Mesenchymal stem cell (in vitro differentiated cells and primary cell): ENCODE results near the gene OR10AD1.

Experiments
- DNase-seq: peaks from one replicate; pipeline ENCODE4 v3.0.0-alpha.2; 2013
- H2AFZ ChIP-seq: one replicate; pipeline ENCODE4 v1.6.1; 2013; ENCODE audit warnings: low read depth, mild to moderate bottlenecking, control low read depth, inconsistent platforms, low read length, moderate library complexity
- H2AK5ac ChIP-seq: 2 replicates; pipeline ENCODE4 v1.6.1; 2013; ENCODE audit warnings: low read length, moderate library complexity, mild to moderate bottlenecking, inconsistent platforms; ENCODE audit not compliant: severe bottlenecking
- H2BK120ac ChIP-seq: one replicate; pipeline ENCODE4 v1.6.1; 2013; ENCODE audit warnings: low read depth, mild to moderate bottlenecking, inconsistent platforms, low read length, moderate library complexity
- H2BK12ac ChIP-seq, 2 experiments: one replicate each; pipeline ENCODE4 v1.6.1; 2013; ENCODE audit warnings: inconsistent platforms in 2 of 2, low read length in 2 of 2, mild to moderate bottlenecking in 2 of 2, moderate library complexity in 2 of 2, control low read depth in 1 of 2
- H2BK15ac ChIP-seq: one replicate; pipeline ENCODE4 v1.6.1; 2013; ENCODE audit warnings: mild to moderate bottlenecking, low read depth, inconsistent platforms; ENCODE audit not compliant: poor library complexity, severe bottlenecking
- H2BK5ac ChIP-seq: 2 replicates; pipeline ENCODE4 v1.6.1; 2013; ENCODE audit warnings: low read depth, mild to moderate bottlenecking, low read length, control low read depth, inconsistent platforms; ENCODE audit not compliant: poor library complexity, severe bottlenecking
- H3K14ac ChIP-seq, 2 experiments: one replicate each; pipeline ENCODE4 v1.6.1; 2013; ENCODE audit warnings: inconsistent platforms in 2 of 2, low read length in 2 of 2, control low read depth in 1 of 2, mild to moderate bottlenecking in 1 of 2, moderate library complexity in 1 of 2
- H3K18ac ChIP-seq, 2 experiments: one replicate each; pipeline ENCODE4 v1.6.1; 2013; ENCODE audit warnings: inconsistent platforms in 2 of 2, low read length in 2 of 2, control low read depth in 1 of 2, low read depth in 1 of 2, mild to moderate bottlenecking in 1 of 2
- H3K23ac ChIP-seq, 2 experiments: one replicate each; pipeline ENCODE4 v1.6.1; 2013; ENCODE audit warnings: inconsistent platforms in 2 of 2, low read length in 2 of 2, mild to moderate bottlenecking in 2 of 2, moderate library complexity in 2 of 2, control low read depth in 1 of 2
- H3K27ac ChIP-seq: 2 replicates; pipeline ENCODE4 v1.5.1; 2013; ENCODE audit warnings: mild to moderate bottlenecking, moderate library complexity, low read length, control low read depth, inconsistent platforms; ENCODE audit not compliant: poor library complexity, severe bottlenecking
- H3K27me3 ChIP-seq, 2 experiments: 2 replicates each; pipeline versions ENCODE4 v1.6.1 to v1.7.0; 2013; ENCODE audit warnings: low read length in 2 of 2, mild to moderate bottlenecking in 2 of 2, moderate library complexity in 2 of 2, control low read depth in 1 of 2, inconsistent platforms in 1 of 2; ENCODE audit not compliant: control insufficient read depth in 1 of 2, insufficient read depth in 1 of 2
- H3K36me3 ChIP-seq, 2 experiments: 2 replicates each; pipeline versions ENCODE4 v1.6.1 to v1.7.0; 2013; ENCODE audit warnings: low read length in 2 of 2, control low read depth in 1 of 2, inconsistent platforms in 1 of 2, low read depth in 1 of 2, mild to moderate bottlenecking in 1 of 2; ENCODE audit not compliant: insufficient read depth in 2 of 2, control insufficient read depth in 1 of 2
- H3K4ac ChIP-seq, 2 experiments: one replicate each; pipeline ENCODE4 v1.6.1; 2013; ENCODE audit warnings: inconsistent platforms in 2 of 2, low read length in 2 of 2, mild to moderate bottlenecking in 2 of 2, moderate library complexity in 2 of 2, control low read depth in 1 of 2, low read depth in 1 of 2
- H3K4me1 ChIP-seq: 2 replicates; pipeline ENCODE4 v1.6.1; 2013; ENCODE audit warnings: low read depth, low read length, control low read depth; ENCODE audit not compliant: control insufficient read depth, insufficient read depth
- H3K4me2 ChIP-seq: 2 replicates; pipeline ENCODE4 v1.6.1; 2013; ENCODE audit warnings: low read length, mild to moderate bottlenecking, inconsistent platforms; ENCODE audit not compliant: poor library complexity, severe bottlenecking
- H3K4me3 ChIP-seq, 2 experiments: 2 replicates each; pipeline versions ENCODE4 v1.5.1 to v1.7.0; 2013; ENCODE audit warnings: low read length in 2 of 2, mild to moderate bottlenecking in 2 of 2, control low read depth in 1 of 2, low read depth in 1 of 2; ENCODE audit not compliant: insufficient read depth in 1 of 2
- H3K79me1 ChIP-seq: replicated peaks from 2 replicates; pipeline ENCODE4 v1.6.1; 2013; ENCODE audit warnings: mild to moderate bottlenecking, control low read depth, low read length, inconsistent platforms; ENCODE audit not compliant: poor library complexity, severe bottlenecking
- H3K9ac ChIP-seq: 2 replicates; pipeline ENCODE4 v1.7.0; 2013; ENCODE audit warnings: mild to moderate bottlenecking, low read length, moderate library complexity
- H3K9me3 ChIP-seq: 2 replicates; pipeline ENCODE4 v1.7.0; 2013; ENCODE audit warnings: mild to moderate bottlenecking, low read length; ENCODE audit not compliant: control insufficient read depth
- H4K8ac ChIP-seq: one replicate; pipeline ENCODE4 v1.6.1; 2013; ENCODE audit warnings: inconsistent platforms, mild to moderate bottlenecking, low read length, moderate library complexity
- H4K91ac ChIP-seq: one replicate; pipeline ENCODE4 v1.6.1; 2013; ENCODE audit warnings: mild to moderate bottlenecking, low read length, inconsistent platforms
- WGBS: methylation state at CpG from one replicate; pipeline ENCODE4 v1.1.7; 2013; ENCODE audit warnings: mixed read lengths; 5-methylcytosine and 5-hydroxymethylcytosine counted together

The OR10AD1 gene

GRCh38 chr12:48179466-48179865 is 23.6 kb downstream of the OR10AD1 start:
- 100% methylated on average over 1 of the region's 1 CpG for WGBS
- no peak overlapping the region for H4K8ac ChIP-seq
- H3K36me3 ChIP-seq: no peaks in the 10 kb centered on the region

GRCh38 chr12:48177982-48178381 is 25.1 kb downstream of the OR10AD1 start:
- H3K4me3 ChIP-seq: no peak overlapping the region
- no peak overlapping the region for H4K8ac ChIP-seq
- no peak overlapping the region for H3K4ac ChIP-seq
- H2AFZ ChIP-seq: no peak overlapping the region
- no peak overlapping the region for H2AK5ac ChIP-seq
- H2BK12ac ChIP-seq: no peak overlapping the region
- peaks cover 52 to 62% of the 10 kb centered on the region in 2 experiments for H3K27me3 ChIP-seq
- H2BK120ac ChIP-seq: no peak overlapping the region
- no peaks in the 10 kb centered on the region for H3K79me1 ChIP-seq
- no peak overlapping the region for H3K9ac ChIP-seq
- no peaks in the 10 kb centered on the region for H3K9me3 ChIP-seq
- no peak overlapping the region for H2BK15ac ChIP-seq
- WGBS: 58% methylated on average over 4 of the region's 4 CpGs
- no peak overlapping the region for H2BK5ac ChIP-seq
- H3K14ac ChIP-seq: no peak overlapping the region
- H3K4me2 ChIP-seq: no peak overlapping the region
- no peak for DNase-seq
- peaks cover under 1% of the 10 kb centered on the region for H3K4me1 ChIP-seq
- no peaks in the 10 kb centered on the region for H3K36me3 ChIP-seq
- no peak overlapping the region for H4K91ac ChIP-seq
- H3K27ac ChIP-seq: no peak overlapping the region
- no peak overlapping the region for H3K23ac ChIP-seq
- no peak overlapping the region for H3K18ac ChIP-seq

More at GRCh38 chr12:48179466-48179865, 23.6 kb downstream of the OR10AD1 start:
- no peak overlapping the region for H2BK120ac ChIP-seq
- H3K9me3 ChIP-seq: no peaks in the 10 kb centered on the region
- DNase-seq: no peak
- H3K27ac ChIP-seq: no peak overlapping the region
- no peak overlapping the region for H3K4me3 ChIP-seq
- H3K79me1 ChIP-seq: no peaks in the 10 kb centered on the region
- H3K4me1 ChIP-seq: peaks cover 12% of the 10 kb centered on the region
- H2AK5ac ChIP-seq: no peak overlapping the region
- no peak overlapping the region for H3K18ac ChIP-seq
- H2BK5ac ChIP-seq: no peak overlapping the region
- no peak overlapping the region for H3K23ac ChIP-seq
- H3K4ac ChIP-seq: no peak overlapping the region
- no peak overlapping the region for H3K4me2 ChIP-seq
- no peak overlapping the region for H2AFZ ChIP-seq
- no peak overlapping the region for H2BK15ac ChIP-seq
- peaks cover 62 to 72% of the 10 kb centered on the region in 2 experiments for H3K27me3 ChIP-seq
- no peak overlapping the region for H4K91ac ChIP-seq
- H3K14ac ChIP-seq: no peak overlapping the region
- no peak overlapping the region for H2BK12ac ChIP-seq
- H3K9ac ChIP-seq: no peak overlapping the region

DNA sequence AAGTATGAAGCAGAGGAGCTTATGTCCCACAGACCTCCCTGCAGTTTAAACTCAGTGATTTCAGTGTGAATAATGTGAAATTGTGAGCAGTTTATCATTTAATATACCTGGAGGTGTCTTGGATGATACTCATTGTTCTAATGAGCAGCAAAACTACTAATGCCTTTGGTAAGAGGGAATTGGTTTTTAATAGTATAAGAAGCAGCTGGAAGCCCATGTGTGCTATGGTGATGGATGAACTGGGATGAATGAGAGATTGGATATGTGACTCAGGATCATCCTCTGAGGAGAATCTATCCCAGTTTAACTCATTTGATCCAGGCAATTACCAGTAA is 26.7 kb downstream of the OR10AD1 start:
- H3K4me3 ChIP-seq: no peak overlapping the region
- no peak overlapping the region for H4K91ac ChIP-seq
- H3K36me3 ChIP-seq: no peaks in the 10 kb centered on the region
- no peaks in the 10 kb centered on the region for H3K79me1 ChIP-seq
- no peak overlapping the region for H3K18ac ChIP-seq
- no peak overlapping the region for H2AFZ ChIP-seq
- H2BK15ac ChIP-seq: no peak overlapping the region
- no peak overlapping the region for H3K27ac ChIP-seq
- no peaks in the 10 kb centered on the region for H3K4me1 ChIP-seq
- no peak for DNase-seq
- no peak overlapping the region for H3K9ac ChIP-seq
- H2AK5ac ChIP-seq: no peak overlapping the region
- H3K4me2 ChIP-seq: no peak overlapping the region
- H3K9me3 ChIP-seq: no peaks in the 10 kb centered on the region
- no peak overlapping the region for H4K8ac ChIP-seq
- peaks cover 46 to 49% of the 10 kb centered on the region in 2 experiments for H3K27me3 ChIP-seq
- H3K14ac ChIP-seq: no peak overlapping the region
- H3K4ac ChIP-seq: no peak overlapping the region
- no peak overlapping the region for H2BK120ac ChIP-seq
- H2BK5ac ChIP-seq: no peak overlapping the region
- no peak overlapping the region for H2BK12ac ChIP-seq
- H3K23ac ChIP-seq: no peak overlapping the region

DNA sequence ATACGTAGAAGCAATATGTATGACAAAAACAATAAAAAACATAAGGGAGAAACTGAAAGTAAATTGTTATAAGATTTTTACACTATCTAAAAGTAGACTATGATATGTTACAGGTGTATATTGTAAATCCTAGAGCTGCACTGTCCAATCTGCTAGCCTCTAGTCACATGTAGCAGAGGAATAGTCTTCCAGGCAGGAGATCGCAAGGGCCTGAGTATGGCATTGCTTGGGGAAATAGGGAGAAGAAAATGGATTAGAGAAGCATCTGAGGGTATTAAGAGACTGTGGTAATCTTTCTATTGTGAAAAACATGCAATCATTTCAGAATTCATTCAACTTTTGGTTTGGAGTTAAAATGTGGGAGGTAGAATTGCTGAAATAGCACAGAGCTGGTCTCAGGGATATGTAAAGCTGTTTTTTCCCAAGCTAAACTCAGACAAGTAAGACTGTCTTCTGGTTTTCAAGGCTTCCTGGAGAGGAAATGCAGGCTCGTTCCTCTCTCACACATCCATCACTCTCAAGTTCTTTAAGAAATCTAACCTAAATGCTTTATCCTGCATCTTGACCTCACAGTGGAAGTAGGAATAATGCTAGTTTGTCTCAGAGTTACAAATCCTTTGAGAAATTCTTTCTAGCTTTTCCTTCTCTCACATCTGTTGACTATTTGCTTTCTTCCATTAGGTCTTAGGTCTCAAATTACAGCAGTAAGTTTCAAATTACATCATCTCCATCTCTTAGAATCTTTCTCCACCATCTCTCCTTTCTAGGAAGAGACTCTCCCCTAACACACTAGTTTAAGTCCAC is 27.3 kb downstream of the OR10AD1 start:
- H3K27ac ChIP-seq: no peak overlapping the region
- no peak overlapping the region for H3K23ac ChIP-seq
- no peak overlapping the region for H3K4me3 ChIP-seq
- no peak overlapping the region for H2BK5ac ChIP-seq
- H3K36me3 ChIP-seq: no peaks in the 10 kb centered on the region
- H3K9me3 ChIP-seq: no peaks in the 10 kb centered on the region
- DNase-seq: no peak
- no peak overlapping the region for H2AFZ ChIP-seq
- no peak overlapping the region for H3K18ac ChIP-seq
- no peak overlapping the region for H4K8ac ChIP-seq
- no peak overlapping the region for H2BK12ac ChIP-seq
- no peaks in the 10 kb centered on the region for H3K4me1 ChIP-seq
- no peaks in the 10 kb centered on the region for H3K79me1 ChIP-seq
- 42% methylated on average over 2 of the region's 3 CpGs for WGBS
- H3K27me3 ChIP-seq: peaks cover 41 to 43% of the 10 kb centered on the region in 2 experiments
- no peak overlapping the region for H3K14ac ChIP-seq
- H4K91ac ChIP-seq: no peak overlapping the region
- H2BK120ac ChIP-seq: no peak overlapping the region
- no peak overlapping the region for H2BK15ac ChIP-seq
- no peak overlapping the region for H2AK5ac ChIP-seq
- H3K4me2 ChIP-seq: no peak overlapping the region
- peak overlapping the region; percentile 19 for H3K9ac ChIP-seq
- no peak overlapping the region for H3K4ac ChIP-seq
